GM21367 (cell line): ENCODE data around the gene THSD4.
"Not testable (repeated sequence)": the region's sequence is repeated elsewhere in the genome, so short reads cannot be mapped to it uniquely, and the experiment has no call there.

Source experiments
- ATAC-seq: cut with Tn5 transposase; IDR thresholded peaks from one replicate; pipeline ENCODE4 v1.9.1; 2021; ENCODE audit not compliant: unreplicated experiment

The THSD4 gene

GRCh38 chr15:71186267-71186666, 71.0 kb downstream of the THSD4 start:
- ATAC-seq = no peak

- ATAC-seq = no peak
Measured at GRCh38 chr15:71187078-71187477, 71.8 kb downstream of the THSD4 start.

GRCh38 chr15:71187526-71187925, 72.3 kb downstream of the THSD4 start:
- ATAC-seq = no peak

- no peak for ATAC-seq
Measured at GRCh38 chr15:71189718-71190117, 74.4 kb downstream of the THSD4 start.

- ATAC-seq = no peak
Measured at GRCh38 chr15:71191296-71191695, 76.0 kb downstream of the THSD4 start.

- ATAC-seq = no peak
Measured at GRCh38 chr15:71192816-71193215, 77.5 kb downstream of the THSD4 start.

- no peak for ATAC-seq
Measured at GRCh38 chr15:71194286-71194685, 79.0 kb downstream of the THSD4 start.

- no peak for ATAC-seq
Measured at GRCh38 chr15:71195242-71195641, 80.0 kb downstream of the THSD4 start.

- ATAC-seq = no peak
Measured at GRCh38 chr15:71197620-71198019, 82.3 kb downstream of the THSD4 start.

GRCh38 chr15:71198846-71199245, 83.6 kb downstream of the THSD4 start:
- no peak for ATAC-seq

- ATAC-seq = no peak
Measured at GRCh38 chr15:71199384-71200351, 84.4 kb downstream of the THSD4 start.

- ATAC-seq = no peak
Measured at GRCh38 chr15:71201477-71201876, 86.2 kb downstream of the THSD4 start.

- no peak for ATAC-seq
Measured at GRCh38 chr15:71202712-71203111, 87.4 kb downstream of the THSD4 start.

GRCh38 chr15:71203586-71204474, 88.6 kb downstream of the THSD4 start:
- no peak for ATAC-seq

- ATAC-seq = no peak
Measured at GRCh38 chr15:71207141-71207540, 91.9 kb downstream of the THSD4 start.

- no peak for ATAC-seq
Measured at GRCh38 chr15:71212146-71212545, 96.9 kb downstream of the THSD4 start.

- ATAC-seq = not testable (repeated sequence)
Measured at GRCh38 chr15:71213943-71214342, 98.7 kb downstream of the THSD4 start.

- ATAC-seq = no peak
Measured at GRCh38 chr15:71215126-71215894, 100.0 kb downstream of the THSD4 start.

- ATAC-seq = no peak
Measured at GRCh38 chr15:71218272-71218805, 103.1 kb downstream of the THSD4 start.

GRCh38 chr15:71219101-71219500, 103.8 kb downstream of the THSD4 start:
- no peak for ATAC-seq

- ATAC-seq = no peak
Measured at GRCh38 chr15:71219645-71220044, 104.4 kb downstream of the THSD4 start.
